Measurements from ENCODE around the gene TBC1D5. TPM values are rescaled to one million over a fixed set of nuclear protein-coding genes. Genes with fewer than 3 reads are reported as not detected.

Gene TBC1D5
- total RNA-seq, 2 donors from 2014 or later, result 68.8 to 77.7 TPM

DNA sequence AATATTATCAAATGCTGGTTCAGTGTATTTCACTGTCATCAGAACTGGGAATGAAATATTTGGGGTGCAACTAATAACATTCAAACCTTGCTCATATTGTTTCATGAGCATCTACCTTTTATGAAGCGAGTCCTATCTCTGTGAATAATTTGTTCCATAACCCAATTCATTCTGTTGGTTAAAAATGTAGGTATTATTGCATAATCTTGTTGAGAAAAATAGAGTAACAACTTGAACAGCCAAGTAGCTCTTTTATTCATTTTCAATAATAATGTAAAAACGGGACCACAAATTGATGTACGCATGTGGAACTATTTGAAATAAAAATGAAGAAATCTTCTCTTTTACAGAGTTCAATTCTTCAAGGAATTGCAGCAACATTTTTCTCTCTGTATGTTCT lies 30.1 kb upstream of the TBC1D5 start:
- no peak overlapping the region for H3K27ac Mint-ChIP-seq
- peaks cover 27% of the 10 kb centered on the region for H3K4me1 Mint-ChIP-seq
- no peak overlapping the region for H3K4me3 ChIP-seq (ENCODE audit: low read length)
- peaks cover 11% of the 10 kb centered on the region for H3K9me3 Mint-ChIP-seq
- no peak overlapping the region for H3K9ac ChIP-seq (ENCODE audit: extremely low read depth, low read length, poor library complexity, severe bottlenecking)
- H3K27me3 ChIP-seq (ENCODE audit: control insufficient read depth, insufficient read depth, low read length, poor library complexity, severe bottlenecking), result no peaks in the 10 kb centered on the region
- peaks cover 2% of the 10 kb centered on the region for H3K36me3 Mint-ChIP-seq (ENCODE audit: low read depth)
- TF ChIP-seq, protein P1, sequence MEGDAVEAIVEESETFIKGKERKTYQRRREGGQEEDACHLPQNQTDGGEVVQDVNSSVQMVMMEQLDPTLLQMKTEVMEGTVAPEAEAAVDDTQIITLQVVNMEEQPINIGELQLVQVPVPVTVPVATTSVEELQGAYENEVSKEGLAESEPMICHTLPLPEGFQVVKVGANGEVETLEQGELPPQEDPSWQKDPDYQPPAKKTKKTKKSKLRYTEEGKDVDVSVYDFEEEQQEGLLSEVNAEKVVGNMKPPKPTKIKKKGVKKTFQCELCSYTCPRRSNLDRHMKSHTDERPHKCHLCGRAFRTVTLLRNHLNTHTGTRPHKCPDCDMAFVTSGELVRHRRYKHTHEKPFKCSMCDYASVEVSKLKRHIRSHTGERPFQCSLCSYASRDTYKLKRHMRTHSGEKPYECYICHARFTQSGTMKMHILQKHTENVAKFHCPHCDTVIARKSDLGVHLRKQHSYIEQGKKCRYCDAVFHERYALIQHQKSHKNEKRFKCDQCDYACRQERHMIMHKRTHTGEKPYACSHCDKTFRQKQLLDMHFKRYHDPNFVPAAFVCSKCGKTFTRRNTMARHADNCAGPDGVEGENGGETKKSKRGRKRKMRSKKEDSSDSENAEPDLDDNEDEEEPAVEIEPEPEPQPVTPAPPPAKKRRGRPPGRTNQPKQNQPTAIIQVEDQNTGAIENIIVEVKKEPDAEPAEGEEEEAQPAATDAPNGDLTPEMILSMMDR (conservative IDR thresholded peaks at IDR 0.05), result no peak
- H3K4me3 Mint-ChIP-seq, result no peak overlapping the region
- peaks cover 12% of the 10 kb centered on the region for H3K9me3 ChIP-seq (ENCODE audit: control insufficient read depth, low read length)
- no peak for DNase-seq
- 97% methylated on average over 3 of the region's 3 CpGs; no CpG with 5 or more reads in 1 of the 2 experiments for WGBS, 2 experiments (ENCODE audit: insufficient coverage in 1 of 2, insufficient read length in 1 of 2)
- H3K27me3 Mint-ChIP-seq (ENCODE audit: insufficient read depth), result no peaks in the 10 kb centered on the region
- H3K4me1 ChIP-seq (ENCODE audit: control insufficient read depth, insufficient read depth, low read length), result peaks cover 6% of the 10 kb centered on the region
- no peak overlapping the region for H3K27ac ChIP-seq (ENCODE audit: low read depth, low read length)
- no peaks in the 10 kb centered on the region for H3K36me3 ChIP-seq (ENCODE audit: control insufficient read depth, insufficient read depth, low read length)

DNA sequence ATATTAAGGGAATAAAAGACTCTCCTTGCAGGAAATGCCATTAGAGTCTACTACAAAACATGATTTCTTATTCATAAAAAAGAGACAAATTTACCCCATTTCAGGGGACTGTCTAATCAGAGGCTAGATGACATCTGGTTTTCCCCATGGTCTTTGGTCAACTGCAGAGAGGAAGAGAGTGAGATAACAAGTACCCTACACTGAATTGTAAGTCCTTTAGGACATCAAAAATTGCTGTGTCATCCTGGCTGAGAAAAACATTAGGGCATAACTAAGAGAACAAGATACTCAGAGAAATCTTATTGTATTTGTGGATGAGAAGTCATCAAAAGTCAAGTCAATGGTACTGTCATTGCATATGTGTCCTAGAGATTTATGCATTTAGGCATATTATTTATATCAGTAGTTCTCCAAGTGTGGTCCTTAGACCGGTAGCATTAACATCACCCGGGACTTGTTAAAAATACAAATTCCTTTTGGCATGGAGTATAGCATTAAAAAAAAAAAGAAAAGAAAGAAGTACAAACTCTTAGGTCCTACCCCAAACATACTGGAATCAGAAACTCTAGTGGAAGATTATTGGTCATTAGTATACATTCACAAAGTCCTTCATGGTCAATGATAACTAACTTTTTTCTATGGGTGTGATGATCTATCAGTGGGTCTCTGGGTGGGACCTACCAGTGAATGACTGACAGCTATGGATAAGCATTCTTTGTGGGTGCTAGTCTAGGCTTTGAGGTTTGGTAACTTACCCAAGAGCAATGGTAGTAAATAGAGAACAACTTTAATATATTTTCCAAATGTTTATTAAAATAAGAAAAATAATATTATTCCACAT lies 29.0 kb upstream of the TBC1D5 start:
- Mint-ChIP-seq H3K9me3 (peaks cover 11% of the 10 kb centered on the region), H3K27ac (no peak overlapping the region), H3K4me1 (peaks cover 16% of the 10 kb centered on the region), H3K27me3 (ENCODE audit: insufficient read depth) (no peaks in the 10 kb centered on the region), H3K4me3 (no peak overlapping the region), H3K36me3 (ENCODE audit: low read depth) (peaks cover 2% of the 10 kb centered on the region)
- H3K9me3 ChIP-seq (ENCODE audit: control insufficient read depth, low read length), result peaks cover 12% of the 10 kb centered on the region
- no peak overlapping the region for H3K4me3 ChIP-seq (ENCODE audit: low read length)
- no peak overlapping the region for H3K9ac ChIP-seq (ENCODE audit: extremely low read depth, low read length, poor library complexity, severe bottlenecking)
- DNase-seq, result no peak
- no peaks in the 10 kb centered on the region for H3K36me3 ChIP-seq (ENCODE audit: control insufficient read depth, insufficient read depth, low read length)
- 100% methylated on average over 2 of the region's 2 CpGs; no CpG with 5 or more reads in 1 of the 2 experiments for WGBS, 2 experiments (ENCODE audit: insufficient coverage in 1 of 2, insufficient read length in 1 of 2)
- TF ChIP-seq, protein P1 (conservative IDR thresholded peaks at IDR 0.05), result no peak
- H3K4me1 ChIP-seq (ENCODE audit: control insufficient read depth, insufficient read depth, low read length), result peaks cover 3% of the 10 kb centered on the region
- no peaks in the 10 kb centered on the region for H3K27me3 ChIP-seq (ENCODE audit: control insufficient read depth, insufficient read depth, low read length, poor library complexity, severe bottlenecking)
- H3K27ac ChIP-seq (ENCODE audit: low read depth, low read length), result no peak overlapping the region

DNA sequence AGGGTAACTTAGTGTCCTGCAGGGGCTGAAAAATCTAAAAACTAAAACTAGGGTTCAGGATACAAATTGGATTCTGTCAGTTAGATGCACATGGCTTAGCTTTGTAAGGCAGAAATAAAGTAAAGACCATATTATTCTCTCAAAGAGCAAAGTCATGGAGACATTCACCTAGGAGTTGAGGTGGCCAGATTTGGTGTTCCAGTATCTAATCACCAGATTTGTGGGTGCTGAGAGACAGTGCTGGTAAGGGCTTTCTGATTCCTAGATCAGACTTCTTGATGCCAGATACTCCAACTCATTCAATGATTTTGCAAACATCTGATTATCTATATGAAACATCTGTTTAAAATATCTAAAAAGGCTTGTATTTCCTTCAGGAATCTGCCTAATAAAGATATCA lies 28.3 kb upstream of the TBC1D5 start:
- DNase-seq, result no peak
- Histone ChIP-seq H3K27me3 (ENCODE audit: control insufficient read depth, insufficient read depth, low read length, poor library complexity, severe bottlenecking) (no peaks in the 10 kb centered on the region), H3K9me3 (ENCODE audit: control insufficient read depth, low read length) (peaks cover 12% of the 10 kb centered on the region), H3K36me3 (ENCODE audit: control insufficient read depth, insufficient read depth, low read length) (no peaks in the 10 kb centered on the region), H3K4me3 (ENCODE audit: low read length) (no peak overlapping the region), H3K9ac (ENCODE audit: extremely low read depth, low read length, poor library complexity, severe bottlenecking) (no peak overlapping the region), H3K27ac (ENCODE audit: low read depth, low read length) (no peak overlapping the region), H3K4me1 (ENCODE audit: control insufficient read depth, insufficient read depth, low read length) (no peaks in the 10 kb centered on the region)
- Mint-ChIP-seq H3K27me3 (ENCODE audit: insufficient read depth) (no peaks in the 10 kb centered on the region), H3K9me3 (peaks cover 11% of the 10 kb centered on the region), H3K27ac (no peak overlapping the region), H3K36me3 (ENCODE audit: low read depth) (peaks cover 2% of the 10 kb centered on the region), H3K4me3 (no peak overlapping the region), H3K4me1 (peaks cover 11% of the 10 kb centered on the region)
- TF ChIP-seq, protein P1 (conservative IDR thresholded peaks at IDR 0.05), result no peak
